ENCODE results near the gene DOCK8.

- TF ChIP-seq ARNTL (CRISPR knock-in tag; IDR thresholded peaks at IDR 0.05; ENCODE audit: borderline replicate concordance, low read depth) (no peak), ZFP3 (CRISPR knock-in tag; IDR thresholded peaks at IDR 0.05) (no peak), GLIS3 (CRISPR knock-in tag; IDR thresholded peaks at IDR 0.05) (no peak), ESRRG (CRISPR knock-in tag; IDR thresholded peaks at IDR 0.05) (no peak), OSR1 (CRISPR knock-in tag; IDR thresholded peaks at IDR 0.05) (no peak), ZFP30 (CRISPR knock-in tag; IDR thresholded peaks at IDR 0.05) (no peak), ZNF70 (CRISPR knock-in tag; IDR thresholded peaks at IDR 0.05) (no peak), PATZ1 (CRISPR knock-in tag; IDR thresholded peaks at IDR 0.05; ENCODE audit: borderline replicate concordance) (no peak)
These were observed 291.0 kb downstream of the DOCK8 start for GRCh38 chr9:505741-506059.

Data from SK-N-SH treated with all-trans-retinoic acid at 6 μM for 48 hours (cell line).